ENCODE data around the gene HSD3B7.

DNA sequence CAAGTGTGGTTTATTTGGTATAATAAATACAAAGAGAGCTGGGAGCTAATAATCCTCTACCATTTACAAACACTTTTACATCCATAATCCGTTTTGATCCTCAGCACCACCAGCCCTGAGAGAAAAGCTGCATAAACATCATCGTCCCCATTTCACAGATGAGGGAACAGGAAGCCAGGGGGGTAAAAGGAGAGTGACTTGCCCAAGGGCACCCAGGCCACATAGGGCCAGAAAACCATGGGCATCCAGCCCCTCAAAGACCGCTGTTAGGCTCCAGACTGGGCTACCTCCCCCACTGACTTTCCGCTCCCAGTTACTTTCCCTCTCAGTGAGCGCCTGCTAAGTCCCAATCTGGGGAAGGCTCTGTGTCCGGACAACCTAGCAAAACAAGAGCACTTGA lies 18.7 kb downstream of the HSD3B7 start:
- TF ChIP-seq, protein P1, sequence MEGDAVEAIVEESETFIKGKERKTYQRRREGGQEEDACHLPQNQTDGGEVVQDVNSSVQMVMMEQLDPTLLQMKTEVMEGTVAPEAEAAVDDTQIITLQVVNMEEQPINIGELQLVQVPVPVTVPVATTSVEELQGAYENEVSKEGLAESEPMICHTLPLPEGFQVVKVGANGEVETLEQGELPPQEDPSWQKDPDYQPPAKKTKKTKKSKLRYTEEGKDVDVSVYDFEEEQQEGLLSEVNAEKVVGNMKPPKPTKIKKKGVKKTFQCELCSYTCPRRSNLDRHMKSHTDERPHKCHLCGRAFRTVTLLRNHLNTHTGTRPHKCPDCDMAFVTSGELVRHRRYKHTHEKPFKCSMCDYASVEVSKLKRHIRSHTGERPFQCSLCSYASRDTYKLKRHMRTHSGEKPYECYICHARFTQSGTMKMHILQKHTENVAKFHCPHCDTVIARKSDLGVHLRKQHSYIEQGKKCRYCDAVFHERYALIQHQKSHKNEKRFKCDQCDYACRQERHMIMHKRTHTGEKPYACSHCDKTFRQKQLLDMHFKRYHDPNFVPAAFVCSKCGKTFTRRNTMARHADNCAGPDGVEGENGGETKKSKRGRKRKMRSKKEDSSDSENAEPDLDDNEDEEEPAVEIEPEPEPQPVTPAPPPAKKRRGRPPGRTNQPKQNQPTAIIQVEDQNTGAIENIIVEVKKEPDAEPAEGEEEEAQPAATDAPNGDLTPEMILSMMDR (IDR thresholded peaks at IDR 0.05): no peak
- TF ChIP-seq POLR2A (IDR thresholded peaks at IDR 0.05): no peak
